Activated naive CD4-positive, alpha-beta T cell treated with anti-CD3 and anti-CD28 coated beads, Interleukin-2, amount 10 ng/mL, durations not matched to agents 5 hours and 36 hours (primary cell): ENCODE measurements around the gene DNAAF5. TPM values are rescaled to one million over a fixed set of nuclear protein-coding genes. Genes with fewer than 3 reads are reported as not detected.

Experiments
- total RNA-seq, 2 experiments: library from RNA; stranded (reverse); gene quantifications; one replicate each; pipeline ENCODE4 v1.2.3, GENCODE V29; 2021

DNAAF5 gene
- 10 to 100 TPM; 19.7 to 21.9 TPM for total RNA-seq

DNA sequence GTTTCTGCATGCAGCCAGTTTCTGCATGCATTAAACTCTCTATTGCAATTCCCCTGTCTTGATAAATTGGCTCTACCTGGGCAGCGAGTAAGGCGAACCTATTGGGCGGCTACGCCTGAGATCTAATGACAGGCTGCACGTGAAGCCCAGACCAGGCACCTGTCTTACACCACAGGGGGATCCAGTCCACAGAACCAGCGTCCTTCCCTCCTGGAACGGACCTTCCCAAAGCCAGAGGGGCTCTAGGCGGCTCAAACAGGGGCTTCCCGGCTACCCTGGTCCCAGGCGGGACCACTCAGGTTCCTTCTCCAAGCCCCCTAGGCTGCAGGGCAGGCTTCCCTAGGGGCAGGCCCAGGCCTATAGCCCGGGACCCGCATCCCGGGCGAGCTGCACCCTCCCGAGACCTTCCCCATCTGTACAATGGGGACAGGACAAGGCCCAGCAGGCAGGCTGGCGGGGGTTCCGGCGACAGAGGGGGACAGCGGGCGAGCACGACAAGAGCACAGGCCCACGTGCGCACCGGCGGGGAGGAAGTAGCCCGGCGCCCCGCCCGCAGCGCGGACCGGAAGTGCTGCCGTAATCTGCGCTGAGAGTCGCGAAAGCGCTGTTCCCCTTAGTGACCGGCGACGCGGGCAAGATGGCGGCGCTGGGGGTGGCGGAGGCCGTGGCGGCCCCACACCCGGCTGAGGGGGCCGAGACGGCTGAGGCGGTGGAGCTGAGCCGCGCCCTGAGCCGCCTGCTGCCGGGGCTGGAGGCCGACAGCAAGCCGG lies at the start of gene DNAAF5:
Gene DNAAF5 (plus strand): TSS at position 616 of the 770 bp plus-strand sequence. CDS start 22 bp downstream, at position 638.

DNA sequence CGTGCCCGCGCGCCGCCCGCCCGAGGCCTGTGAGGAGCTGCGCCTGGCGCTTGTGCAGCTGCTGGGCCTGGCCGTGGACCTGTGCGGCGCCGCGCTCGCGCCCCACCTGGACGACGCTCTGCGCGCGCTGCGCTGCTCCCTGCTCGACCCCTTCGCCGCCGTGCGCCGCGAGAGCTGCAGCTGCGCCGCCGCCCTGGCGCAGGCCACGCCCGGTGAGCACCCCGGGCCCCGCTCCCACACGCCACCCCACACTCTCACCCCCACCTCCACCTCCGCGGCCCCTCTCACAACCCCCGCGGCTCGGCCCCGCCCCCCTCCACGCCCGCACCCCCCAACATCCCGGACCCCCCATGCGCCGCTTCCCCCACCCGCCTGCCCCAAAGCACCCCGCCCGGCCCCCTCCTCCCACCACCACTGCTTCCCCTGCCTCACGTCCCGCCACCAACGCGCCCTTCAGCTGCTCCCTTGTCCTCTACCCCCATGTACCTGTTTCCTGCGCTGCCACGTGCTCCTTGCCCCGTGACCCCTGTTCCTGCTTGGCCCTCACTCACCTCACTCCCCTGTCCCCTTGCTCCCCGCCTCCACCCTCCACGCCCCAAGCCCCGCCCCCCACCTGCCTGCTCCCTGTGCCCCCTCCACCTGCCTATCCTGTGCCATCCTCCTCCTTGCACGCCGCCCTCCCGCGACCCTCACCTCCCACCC lies 756 bp downstream of the DNAAF5 start, which contains the start of gene PRKAR1B:
Gene PRKAR1B (minus strand): TSS at position 178 of the 702 bp plus-strand sequence. CDS start 15,776 bp downstream, outside the sequence.

DNA sequence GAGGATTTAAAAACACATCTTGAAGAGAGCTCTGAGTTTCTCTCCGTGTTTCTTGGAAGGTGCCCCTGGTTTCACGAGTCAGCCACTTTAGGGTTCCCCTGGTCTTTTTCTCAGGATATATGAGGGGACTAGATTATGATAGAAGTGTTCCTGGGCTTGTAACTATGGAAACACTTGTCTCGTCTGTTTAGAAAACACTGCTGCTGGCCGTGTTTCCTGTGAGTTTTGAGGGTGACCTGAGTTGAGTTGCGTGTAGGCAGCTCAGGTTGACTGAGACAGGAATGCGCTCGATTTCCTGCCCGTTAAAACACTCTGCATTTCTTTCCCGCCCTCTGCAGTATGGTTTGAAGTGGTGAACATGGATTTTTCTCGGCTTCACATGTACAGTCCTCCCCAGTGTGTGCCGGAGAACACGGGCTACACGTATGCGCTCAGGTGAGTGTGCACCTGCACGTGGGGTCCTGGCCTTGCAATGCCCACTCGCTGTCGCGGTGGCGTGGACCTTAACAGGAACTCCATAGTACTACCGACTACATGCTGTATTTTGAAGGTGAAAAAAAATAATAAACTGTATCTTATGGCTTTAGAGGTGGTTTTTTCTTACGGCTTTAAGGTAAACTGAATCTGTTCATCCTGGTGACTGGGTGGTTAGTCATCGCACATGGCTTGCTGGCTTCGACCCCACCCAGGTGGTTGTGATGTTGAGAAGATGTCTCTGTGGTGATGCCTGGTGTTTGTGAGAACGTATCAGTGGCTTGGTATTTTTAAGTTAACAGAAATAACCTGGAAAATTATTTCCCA lies 105.9 kb downstream of the DNAAF5 start, which contains the start of gene SUN1:
Gene SUN1 (plus strand): TSS at position 310 of the 801 bp plus-strand sequence. CDS start 49 bp downstream, at position 359.

Other genes starting within 250 kb of the DNAAF5 start
- under 1 TPM; 0.48 to 0.60 TPM for gene PDGFA, start 206.9 kb upstream of the DNAAF5 start, total RNA-seq
- gene PRKAR1B, start 582 bp downstream of the DNAAF5 start, total RNA-seq: 10 to 100 TPM; 27.1 to 28.1 TPM
- 10 to 100 TPM; 81.1 to 85.7 TPM for gene SUN1, start 105.8 kb downstream of the DNAAF5 start, total RNA-seq
- gene GET4, start 149.9 kb downstream of the DNAAF5 start, total RNA-seq: 10 to 100 TPM; 39.9 to 41.9 TPM
- 10 to 100 TPM; 14.1 to 14.4 TPM for gene ADAP1, start 228.0 kb downstream of the DNAAF5 start, total RNA-seq
- gene COX19, start 248.8 kb downstream of the DNAAF5 start, total RNA-seq: 10 to 100 TPM; 18.6 to 19.2 TPM